A673 (cell line): ENCODE data around the gene SERPINB4.

Experiments used
- EZH2 ChIP-seq: fragments of 200-600 bp; sonication (generic); IDR thresholded peaks from 2 replicates; pipeline ENCODE4 v1.6.1; 2017; ENCODE audit warnings: borderline replicate concordance, low read depth, mild to moderate bottlenecking, mixed read lengths, antibody characterized with exemption, low read length; ENCODE audit not compliant: poor library complexity, severe bottlenecking
- TF ChIP-seq, protein P1 (sequence below): fragments of 300-800, 200-600 bp; sonication (generic); conservative IDR thresholded peaks from 2 replicates; pipeline ENCODE4 v1.5.1; 2017; ENCODE audit warnings: low read depth, mild to moderate bottlenecking, antibody characterized with exemption, low read length, moderate library complexity, mixed read lengths

DNA sequence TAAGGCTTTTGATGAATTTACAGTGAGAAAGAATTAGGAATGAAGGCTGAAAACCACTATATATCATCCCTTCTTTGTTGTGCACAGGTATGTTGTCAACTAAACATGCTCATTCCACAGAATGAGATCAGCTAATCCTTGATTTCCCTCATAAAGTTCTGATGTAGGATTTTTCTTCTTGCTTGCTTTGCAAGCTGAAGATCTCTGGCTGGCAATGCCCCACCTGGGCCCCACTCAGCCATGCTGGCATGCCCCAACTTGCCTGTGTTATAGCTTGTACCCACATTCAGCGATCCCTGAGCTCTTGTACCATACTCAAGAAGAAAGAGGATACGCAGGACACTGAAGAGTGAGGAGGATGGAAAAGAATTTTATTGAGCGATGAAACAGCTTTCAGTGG lies 40.7 kb upstream of the SERPINB4 start:
- TF ChIP-seq, protein P1, sequence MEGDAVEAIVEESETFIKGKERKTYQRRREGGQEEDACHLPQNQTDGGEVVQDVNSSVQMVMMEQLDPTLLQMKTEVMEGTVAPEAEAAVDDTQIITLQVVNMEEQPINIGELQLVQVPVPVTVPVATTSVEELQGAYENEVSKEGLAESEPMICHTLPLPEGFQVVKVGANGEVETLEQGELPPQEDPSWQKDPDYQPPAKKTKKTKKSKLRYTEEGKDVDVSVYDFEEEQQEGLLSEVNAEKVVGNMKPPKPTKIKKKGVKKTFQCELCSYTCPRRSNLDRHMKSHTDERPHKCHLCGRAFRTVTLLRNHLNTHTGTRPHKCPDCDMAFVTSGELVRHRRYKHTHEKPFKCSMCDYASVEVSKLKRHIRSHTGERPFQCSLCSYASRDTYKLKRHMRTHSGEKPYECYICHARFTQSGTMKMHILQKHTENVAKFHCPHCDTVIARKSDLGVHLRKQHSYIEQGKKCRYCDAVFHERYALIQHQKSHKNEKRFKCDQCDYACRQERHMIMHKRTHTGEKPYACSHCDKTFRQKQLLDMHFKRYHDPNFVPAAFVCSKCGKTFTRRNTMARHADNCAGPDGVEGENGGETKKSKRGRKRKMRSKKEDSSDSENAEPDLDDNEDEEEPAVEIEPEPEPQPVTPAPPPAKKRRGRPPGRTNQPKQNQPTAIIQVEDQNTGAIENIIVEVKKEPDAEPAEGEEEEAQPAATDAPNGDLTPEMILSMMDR, result no peak
- TF ChIP-seq EZH2, result no peak
